ENCODE results near the gene ZNF853. TPM values are rescaled to one million over a fixed set of nuclear protein-coding genes. Genes with fewer than 3 reads are reported as not detected.

Gene ZNF853
- total RNA-seq, 4 donors from 2014 or later, result 17.2 to 27.4 (median 22.1) TPM

DNA sequence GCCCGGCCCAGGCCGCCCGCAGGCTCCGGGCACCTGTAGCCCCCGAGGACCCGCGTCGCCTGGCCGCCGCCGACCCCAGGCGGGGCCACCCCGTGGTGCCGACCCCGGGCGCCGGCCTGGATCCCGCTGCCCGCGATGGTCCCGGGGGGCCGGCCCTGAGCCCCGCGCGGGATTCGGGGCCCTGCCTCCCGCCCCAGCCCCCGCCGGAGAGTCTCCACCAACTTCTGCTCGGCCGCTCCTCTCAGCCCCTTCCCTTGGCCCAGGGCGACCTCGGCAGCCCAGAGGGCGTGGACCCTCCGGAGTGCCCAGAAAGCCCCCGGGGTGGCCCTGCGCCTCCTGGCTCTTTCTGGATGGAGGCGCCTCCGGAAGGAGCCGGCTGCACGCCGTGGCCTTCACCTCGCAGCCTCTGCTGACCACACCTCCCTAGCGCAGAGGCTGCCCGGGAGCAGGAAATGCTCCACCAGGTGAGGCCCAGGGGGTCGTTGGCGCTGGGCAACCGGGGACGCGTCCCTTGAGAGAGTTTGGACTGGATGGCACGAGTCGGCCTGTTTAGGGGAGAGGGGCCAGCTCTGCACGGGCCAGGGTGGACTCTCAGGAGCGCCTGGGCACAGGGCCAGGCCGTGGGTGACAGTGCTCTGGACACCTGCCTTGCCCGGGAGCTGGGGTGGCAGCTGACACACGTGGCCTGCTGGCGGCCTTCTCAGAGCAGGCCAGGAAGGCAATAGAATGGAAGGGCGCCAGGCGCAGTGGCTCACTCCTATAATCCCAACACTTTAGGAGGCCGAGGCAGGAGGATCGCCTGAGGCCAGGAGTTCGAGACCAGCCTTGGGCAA, 529 bp downstream of the ZNF853 start:
- peaks cover 6 to 15% of the 10 kb centered on the region in 2 donors for H3K4me1 ChIP-seq
- peak; percentile 60 to 71 for DNase-seq
- TF ChIP-seq POLR2A (IDR thresholded peaks at IDR 0.05) (no peak), CTCF (IDR thresholded peaks at IDR 0.05) (no peak)
- H3K27me3 ChIP-seq, result no peaks in the 10 kb centered on the region
- H3K27ac ChIP-seq, result no peak overlapping the region
- peak overlapping the region; percentile 10 to 83 (median 22) for H3K4me3 ChIP-seq (replicated peaks in 1 of 3)
- no peaks in the 10 kb centered on the region for H3K36me3 ChIP-seq
- H3K9me3 ChIP-seq, result no peaks in the 10 kb centered on the region
- 47 to 61% methylated on average over 8 to 10 of the region's 63 CpGs for WGBS, 2 donors
- intact Hi-C loops (cut with DNase I), result no loop called here

DNA sequence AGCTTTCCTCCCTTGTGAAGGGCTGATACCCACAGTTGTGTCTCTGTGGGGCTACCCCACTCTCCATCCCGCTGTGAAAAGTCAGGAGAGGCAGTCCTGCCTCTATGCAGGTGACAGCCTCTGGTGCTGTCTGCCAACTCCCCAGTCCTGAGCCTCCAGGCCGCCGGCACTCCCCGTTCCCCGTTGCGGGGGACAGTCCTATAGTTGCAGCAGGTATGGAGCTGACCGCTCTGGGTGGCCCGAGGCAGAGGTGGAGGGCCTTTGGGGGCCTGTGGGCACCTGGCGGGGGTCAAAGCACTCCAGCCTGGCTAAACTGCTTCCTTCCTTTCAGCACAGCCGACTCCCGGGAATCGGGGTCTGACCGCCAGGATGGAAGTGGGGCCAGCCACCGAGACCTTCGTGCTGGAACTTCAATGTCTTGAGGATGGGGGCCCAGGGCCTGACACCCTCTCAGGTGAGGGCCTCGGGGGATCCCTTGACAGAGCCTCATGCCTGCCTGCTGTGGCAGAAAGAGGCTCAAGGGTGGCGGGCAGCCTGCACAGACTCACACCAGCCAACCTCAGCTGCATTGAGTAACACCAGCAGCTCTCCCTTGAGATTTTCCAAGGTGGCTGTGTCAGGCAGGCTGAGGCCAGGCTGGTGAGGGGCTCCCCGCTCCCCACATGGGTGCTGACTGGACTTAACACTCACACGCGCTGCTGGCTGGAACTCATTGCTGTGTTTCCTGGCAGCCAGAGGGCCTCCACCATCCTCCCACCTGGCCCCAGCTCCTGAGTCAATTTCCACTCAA, 1.6 kb downstream of the ZNF853 start:
- Histone ChIP-seq H3K36me3 (peaks cover 6 to 8% of the 10 kb centered on the region in 2 donors), H3K9me3 (no peaks in the 10 kb centered on the region), H3K27ac (no peak overlapping the region), H3K4me1 (peaks cover 6 to 15% of the 10 kb centered on the region in 2 donors), H3K27me3 (no peaks in the 10 kb centered on the region), H3K4me3 (replicated peaks in 1 of 3) (no peak overlapping the region)
- no peak for DNase-seq
- intact Hi-C loops (cut with DNase I), result no loop called here
- 90 to 93% methylated on average over 13 to 14 of the region's 20 CpGs for WGBS, 2 donors
- TF ChIP-seq CTCF (IDR thresholded peaks at IDR 0.05) (no peak), POLR2A (IDR thresholded peaks at IDR 0.05) (no peak)

GRCh38 chr7:6618621-6619020, 3.2 kb downstream of the ZNF853 start:
- 76 to 81% methylated on average over 4 of the region's 4 CpGs for WGBS, 2 donors
- Histone ChIP-seq H3K4me3 (replicated peaks in 1 of 3) (no peak overlapping the region), H3K27me3 (no peaks in the 10 kb centered on the region), H3K4me1 (peaks cover 6 to 15% of the 10 kb centered on the region in 2 donors), H3K36me3 (peaks cover 11 to 13% of the 10 kb centered on the region in 2 donors), H3K9me3 (no peaks in the 10 kb centered on the region), H3K27ac (no peak overlapping the region)
- intact Hi-C loops (cut with DNase I), result no loop called here
- no peak for DNase-seq
- TF ChIP-seq CTCF (IDR thresholded peaks at IDR 0.05) (no peak), POLR2A (IDR thresholded peaks at IDR 0.05) (no peak)

DNA sequence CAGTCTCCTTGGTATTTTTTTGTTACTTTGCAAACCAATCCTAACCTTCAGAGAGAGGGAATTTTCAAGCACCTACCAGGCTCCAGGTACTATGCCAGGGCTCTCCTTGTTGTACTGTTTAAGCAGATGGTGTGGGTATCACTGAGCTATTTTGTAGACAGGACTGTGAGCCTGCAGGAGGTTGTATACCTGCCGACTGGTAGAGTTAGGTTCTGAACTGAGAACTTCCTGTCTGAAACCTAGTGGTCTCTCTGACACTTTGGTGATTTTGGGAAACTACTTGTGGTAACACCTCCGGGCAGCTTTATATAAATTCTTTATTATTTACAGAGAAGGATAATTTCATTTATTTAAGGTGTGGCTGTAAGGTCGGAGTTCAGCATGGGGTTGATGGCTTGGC, 4.6 kb downstream of the ZNF853 start:
- TF ChIP-seq CTCF (IDR thresholded peaks at IDR 0.05) (no peak), POLR2A (IDR thresholded peaks at IDR 0.05) (no peak)

More for the DNA sequence above, 4.6 kb downstream of the ZNF853 start:
- H3K27ac ChIP-seq, result no peak overlapping the region
- no peaks in the 10 kb centered on the region for H3K9me3 ChIP-seq
- no peak overlapping the region for H3K4me3 ChIP-seq (replicated peaks in 1 of 3)
- peaks cover 14 to 16% of the 10 kb centered on the region in 2 donors for H3K36me3 ChIP-seq
- DNase-seq, result no peak
- intact Hi-C loops (cut with DNase I), result no loop called here
- 84 to 93% methylated on average over 3 of the region's 3 CpGs for WGBS, 2 donors
- no peaks in the 10 kb centered on the region for H3K27me3 ChIP-seq
- peaks cover 6 to 12% of the 10 kb centered on the region in 2 donors for H3K4me1 ChIP-seq

Data from thyroid gland (tissue), 4 donors.